Activated CD4-positive, alpha-beta T cell treated with anti-CD3 and anti-CD28 coated beads for 36 hours (primary cell): ENCODE results near the gene SH3BP4. TPM values are rescaled to one million over a fixed set of nuclear protein-coding genes. Genes with fewer than 3 reads are reported as not detected.

ENCODE experiments used
- ATAC-seq: fragments of 200-7000 bp; cut with Tn5 transposase; one replicate; pipeline ENCODE4 v1.10.0; 2021; ENCODE audit warnings: mild to moderate bottlenecking, moderate library complexity
- CTCF ChIA-PET: fragments of 350-600 bp; sonication (Branson Sonifier 250); formaldehyde crosslinking; loops from one replicate; lab custom pipeline; 2021; ENCODE audit warnings: antibody characterized with exemption; lab: Charles Lee
- POLR2A ChIA-PET: fragments of 350-600 bp; sonication (Branson Sonifier 250); formaldehyde crosslinking; loops from one replicate; lab custom pipeline; 2021; ENCODE audit warnings: antibody characterized with exemption, inconsistent platforms; lab: Charles Lee
- DNase-seq: peaks from one replicate; pipeline ENCODE4 v3.0.0-alpha.2; 2020
- H3K27ac Mint-ChIP-seq: one replicate; pipeline ENCODE4 v1.8.0; 2021; ENCODE audit warnings: mixed read lengths
- H3K27me3 Mint-ChIP-seq: one replicate; pipeline ENCODE4 v1.8.0; 2021; ENCODE audit warnings: mixed read lengths
- H3K36me3 Mint-ChIP-seq: one replicate; pipeline ENCODE4 v1.8.0; 2021; ENCODE audit warnings: low read depth, mixed read lengths
- H3K4me1 Mint-ChIP-seq: one replicate; pipeline ENCODE4 v1.8.0; 2021; ENCODE audit warnings: mixed read lengths
- H3K4me3 Mint-ChIP-seq: one replicate; pipeline ENCODE4 v1.8.0; 2021; ENCODE audit warnings: mild to moderate bottlenecking, moderate library complexity, mixed read lengths
- H3K9me3 Mint-ChIP-seq: one replicate; pipeline ENCODE4 v1.8.0; 2021; ENCODE audit warnings: low read depth, mixed read lengths
- intact Hi-C, 2 experiments: fragments of 100-400 bp; cut with DNase I in 1 of 2; cut with micrococcal nuclease in 1 of 2; formaldehyde crosslinking; loops; one replicate each; pipeline versions ENCODE4 v1.14.2 to v1.15.1; 2022 to 2024; cut with DNase I, micrococcal nuclease
- total RNA-seq, 2 experiments: library from RNA; stranded (reverse); gene quantifications; one replicate each; pipeline ENCODE4 v1.2.3, GENCODE V29; 2021

The SH3BP4 gene
- under 1 TPM; 0.21 to 0.32 TPM for total RNA-seq

- ATAC-seq, result peak; percentile 78
- intact Hi-C loops, result loop anchor here in 1 of 2 experiments (1.0 kb wide), 1 partner anchor 401 kb away; no protein-coding TSS in a partner anchor
- POLR2A ChIA-PET, result no interaction called here
- Mint-ChIP-seq H3K9me3 (no peaks in the 10 kb centered on the region), H3K36me3 (no peaks in the 10 kb centered on the region), H3K27ac (no peak within 1 kb of the TSS), H3K27me3 (peaks cover 59% of the 10 kb centered on the region), H3K4me3 (peak within 1 kb of the TSS; percentile 67), H3K4me1 (peaks cover 4% of the 10 kb centered on the region)
- CTCF ChIA-PET, result no interaction called here
- peak; percentile 76 for DNase-seq
Measured at GRCh38 chr2:234951664-234952269, at the start of gene SH3BP4. SH3BP4 (plus strand) TSS chr2:234952017; CDS start chr2:235035003, 82,986 bp downstream.

- Mint-ChIP-seq H3K9me3 (no peaks in the 10 kb centered on the region), H3K27ac (no peak overlapping the region), H3K36me3 (no peaks in the 10 kb centered on the region), H3K27me3 (peaks cover 2% of the 10 kb centered on the region), H3K4me3 (no peak overlapping the region), H3K4me1 (no peaks in the 10 kb centered on the region)
- ChIA-PET POLR2A (no interaction called here), CTCF (no interaction called here)
- ATAC-seq (no peak), DNase-seq (no peak)
- intact Hi-C loops, result no loop called here
Measured at GRCh38 chr2:234904785-234905184, 47.0 kb upstream of the SH3BP4 start.

GRCh38 chr2:234905547-234906265 lies 46.1 kb upstream of the SH3BP4 start:
- Mint-ChIP-seq H3K9me3 (no peaks in the 10 kb centered on the region), H3K4me3 (no peak overlapping the region), H3K27me3 (peaks cover 2% of the 10 kb centered on the region), H3K27ac (no peak overlapping the region), H3K36me3 (no peaks in the 10 kb centered on the region), H3K4me1 (no peaks in the 10 kb centered on the region)
- POLR2A ChIA-PET, result no interaction called here
- ATAC-seq (no peak), DNase-seq (no peak)
- intact Hi-C loops, result no loop called here
- CTCF ChIA-PET, result no interaction called here

GRCh38 chr2:234910186-234910679 lies 41.6 kb upstream of the SH3BP4 start:
- Mint-ChIP-seq H3K36me3 (no peaks in the 10 kb centered on the region), H3K4me1 (no peaks in the 10 kb centered on the region), H3K27me3 (peaks cover 2% of the 10 kb centered on the region), H3K27ac (no peak overlapping the region), H3K9me3 (no peaks in the 10 kb centered on the region), H3K4me3 (no peak overlapping the region)
- DNase-seq (no peak), ATAC-seq (peak; percentile 51)
- ChIA-PET POLR2A (no interaction called here), CTCF (interaction anchor here (0.6 to 0.7 kb wide), 2 partner anchors 10 to 221 kb away, joined by 3 read pairs; no protein-coding TSS in a partner anchor)
- intact Hi-C loops, result no loop called here

- no peaks in the 10 kb centered on the region for H3K9me3 Mint-ChIP-seq
- CTCF ChIA-PET, result no interaction called here
Measured at GRCh38 chr2:234911271-234911670, 40.5 kb upstream of the SH3BP4 start.

GRCh38 chr2:234912437-234912836 lies 39.4 kb upstream of the SH3BP4 start:
- ATAC-seq, result no peak
- DNase-seq, result no peak
- H3K9me3 Mint-ChIP-seq, result no peaks in the 10 kb centered on the region
- peaks cover 5% of the 10 kb centered on the region for H3K27me3 Mint-ChIP-seq
- intact Hi-C loops, result no loop called here
- no peaks in the 10 kb centered on the region for H3K36me3 Mint-ChIP-seq
- CTCF ChIA-PET, result no interaction called here
- no peak overlapping the region for H3K4me3 Mint-ChIP-seq
- no peak overlapping the region for H3K27ac Mint-ChIP-seq
- no peaks in the 10 kb centered on the region for H3K4me1 Mint-ChIP-seq
- POLR2A ChIA-PET, result no interaction called here

More at GRCh38 chr2:234911271-234911670, 40.5 kb upstream of the SH3BP4 start:
- Mint-ChIP-seq H3K4me3 (no peak overlapping the region), H3K36me3 (no peaks in the 10 kb centered on the region), H3K4me1 (no peaks in the 10 kb centered on the region), H3K27ac (no peak overlapping the region), H3K27me3 (peaks cover 4% of the 10 kb centered on the region)
- DNase-seq (no peak), ATAC-seq (no peak)
- POLR2A ChIA-PET, result no interaction called here
- intact Hi-C loops, result no loop called here

GRCh38 chr2:234913208-234913626 lies 38.6 kb upstream of the SH3BP4 start:
- Mint-ChIP-seq H3K27me3 (peaks cover 5% of the 10 kb centered on the region), H3K36me3 (no peaks in the 10 kb centered on the region), H3K4me1 (no peaks in the 10 kb centered on the region), H3K9me3 (no peaks in the 10 kb centered on the region), H3K4me3 (no peak overlapping the region), H3K27ac (no peak overlapping the region)
- no peak for ATAC-seq
- ChIA-PET POLR2A (no interaction called here), CTCF (no interaction called here)
- intact Hi-C loops, result no loop called here
- no peak for DNase-seq

- intact Hi-C loops, result no loop called here
- H3K9me3 Mint-ChIP-seq, result no peaks in the 10 kb centered on the region
- DNase-seq (no peak), ATAC-seq (no peak)
- no peak overlapping the region for H3K4me3 Mint-ChIP-seq
- ChIA-PET CTCF (no interaction called here), POLR2A (no interaction called here)
- no peaks in the 10 kb centered on the region for H3K36me3 Mint-ChIP-seq
- H3K27me3 Mint-ChIP-seq, result peaks cover 6% of the 10 kb centered on the region
- H3K27ac Mint-ChIP-seq, result no peak overlapping the region
- no peaks in the 10 kb centered on the region for H3K4me1 Mint-ChIP-seq
Measured at GRCh38 chr2:234914371-234915154, 37.3 kb upstream of the SH3BP4 start.

- CTCF ChIA-PET, result no interaction called here
- no peak for ATAC-seq
- intact Hi-C loops, result no loop called here
- Mint-ChIP-seq H3K36me3 (no peaks in the 10 kb centered on the region), H3K9me3 (no peaks in the 10 kb centered on the region), H3K27ac (no peak overlapping the region), H3K27me3 (peaks cover 12% of the 10 kb centered on the region), H3K4me1 (no peaks in the 10 kb centered on the region), H3K4me3 (no peak overlapping the region)
- POLR2A ChIA-PET, result no interaction called here
- no peak for DNase-seq
Measured at GRCh38 chr2:234916674-234917073, 35.1 kb upstream of the SH3BP4 start.

- H3K4me1 Mint-ChIP-seq, result no peaks in the 10 kb centered on the region
- H3K36me3 Mint-ChIP-seq, result no peaks in the 10 kb centered on the region
- ChIA-PET POLR2A (no interaction called here), CTCF (no interaction called here)
- no peak overlapping the region for H3K27ac Mint-ChIP-seq
- intact Hi-C loops, result no loop called here
- H3K27me3 Mint-ChIP-seq, result peaks cover 13% of the 10 kb centered on the region
- ATAC-seq (no peak), DNase-seq (no peak)
- no peaks in the 10 kb centered on the region for H3K9me3 Mint-ChIP-seq
- H3K4me3 Mint-ChIP-seq, result no peak overlapping the region
Measured at GRCh38 chr2:234917211-234917975, 34.4 kb upstream of the SH3BP4 start.

- Mint-ChIP-seq H3K4me1 (no peaks in the 10 kb centered on the region), H3K4me3 (no peak overlapping the region), H3K27ac (no peak overlapping the region), H3K9me3 (no peaks in the 10 kb centered on the region), H3K27me3 (peaks cover 16% of the 10 kb centered on the region), H3K36me3 (no peaks in the 10 kb centered on the region)
- ChIA-PET CTCF (no interaction called here), POLR2A (no interaction called here)
- no peak for ATAC-seq
- DNase-seq, result no peak
- intact Hi-C loops, result no loop called here
Measured at GRCh38 chr2:234919711-234920110, 32.1 kb upstream of the SH3BP4 start.
